HT-29 (cell line): ENCODE measurements around the gene AUH. TPM values are rescaled to one million over a fixed set of nuclear protein-coding genes. Genes with fewer than 3 reads are reported as not detected.

ENCODE experiments used
- DNase-seq: peaks from one replicate; pipeline ENCODE4 v3.0.0-alpha.2; 2015; ENCODE audit warnings: low spot score
- total RNA-seq: library from RNA; depleted of rRNA; stranded (reverse); fragments of >200 nt; shearing (Covaris generic); gene quantifications from 2 replicates; pipeline ENCODE4 v1.2.3, GENCODE V29; 2014; rRNA removed

The AUH gene
- total RNA-seq, 1 experiment from 2014 or later: 28.6 TPM

DNA sequence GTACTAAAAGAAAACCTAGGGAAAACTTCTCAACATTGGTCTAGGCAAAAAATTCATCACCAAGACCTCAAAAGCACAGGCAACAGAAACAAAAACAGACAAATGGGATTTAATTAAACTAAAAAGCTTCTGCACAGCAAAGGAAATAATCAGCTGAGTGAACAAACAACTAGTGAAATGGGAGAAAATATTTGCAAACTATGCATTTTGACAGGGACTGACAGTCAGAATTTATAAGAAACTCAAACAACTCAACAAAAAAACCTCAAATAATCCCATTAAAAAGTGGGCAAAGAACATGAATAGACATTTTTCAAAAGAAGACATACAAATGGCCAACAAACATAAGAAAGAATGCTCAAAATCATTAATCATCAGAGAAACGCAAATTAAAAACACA lies 189.4 kb downstream of the AUH start:
- no peak for DNase-seq

DNA sequence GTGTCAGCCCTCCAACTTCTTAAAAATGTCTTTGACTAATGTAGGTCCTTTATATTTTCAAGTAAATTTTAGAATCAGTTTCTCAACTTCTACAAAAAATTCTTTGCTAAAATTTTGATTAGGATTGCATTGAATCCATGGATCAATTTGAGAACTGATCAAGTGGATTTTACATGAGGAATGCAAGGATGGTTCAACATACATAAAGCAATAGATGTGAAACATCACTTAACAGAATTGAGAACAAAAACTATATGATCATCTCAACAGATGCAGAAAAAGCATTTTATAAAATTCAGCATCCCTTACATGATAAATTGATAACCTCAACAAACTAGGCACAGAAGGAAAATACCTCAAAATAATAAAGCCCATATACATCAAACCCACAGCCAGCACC lies 190.8 kb downstream of the AUH start:
- no peak for DNase-seq

DNA sequence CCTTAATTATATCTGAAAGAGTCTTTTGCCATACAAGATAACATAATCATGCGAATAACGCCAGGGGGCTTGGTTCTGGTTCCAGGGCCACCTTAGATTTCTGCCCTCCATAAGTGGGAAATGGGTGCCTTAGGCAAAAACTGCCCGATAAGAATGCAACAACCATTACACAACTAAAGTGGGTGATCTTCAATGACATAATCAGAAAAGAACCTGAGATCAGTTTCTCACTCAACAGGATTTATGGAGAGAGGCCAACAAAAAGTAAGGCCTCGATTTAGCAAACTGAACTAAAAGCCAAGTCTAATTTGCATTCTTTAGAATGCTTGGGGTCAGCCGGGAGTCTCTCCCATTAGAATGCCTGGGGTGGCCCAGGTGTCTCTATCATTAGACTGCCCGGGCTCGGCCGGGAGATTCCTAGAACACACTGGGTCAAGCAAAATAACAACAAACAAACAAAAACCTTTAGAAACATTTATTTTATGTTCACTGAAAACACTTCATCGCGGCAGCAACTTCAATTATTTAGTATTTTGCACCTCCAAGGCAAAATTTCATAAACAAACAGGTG lies 194.8 kb downstream of the AUH start:
- no peak for DNase-seq

DNA sequence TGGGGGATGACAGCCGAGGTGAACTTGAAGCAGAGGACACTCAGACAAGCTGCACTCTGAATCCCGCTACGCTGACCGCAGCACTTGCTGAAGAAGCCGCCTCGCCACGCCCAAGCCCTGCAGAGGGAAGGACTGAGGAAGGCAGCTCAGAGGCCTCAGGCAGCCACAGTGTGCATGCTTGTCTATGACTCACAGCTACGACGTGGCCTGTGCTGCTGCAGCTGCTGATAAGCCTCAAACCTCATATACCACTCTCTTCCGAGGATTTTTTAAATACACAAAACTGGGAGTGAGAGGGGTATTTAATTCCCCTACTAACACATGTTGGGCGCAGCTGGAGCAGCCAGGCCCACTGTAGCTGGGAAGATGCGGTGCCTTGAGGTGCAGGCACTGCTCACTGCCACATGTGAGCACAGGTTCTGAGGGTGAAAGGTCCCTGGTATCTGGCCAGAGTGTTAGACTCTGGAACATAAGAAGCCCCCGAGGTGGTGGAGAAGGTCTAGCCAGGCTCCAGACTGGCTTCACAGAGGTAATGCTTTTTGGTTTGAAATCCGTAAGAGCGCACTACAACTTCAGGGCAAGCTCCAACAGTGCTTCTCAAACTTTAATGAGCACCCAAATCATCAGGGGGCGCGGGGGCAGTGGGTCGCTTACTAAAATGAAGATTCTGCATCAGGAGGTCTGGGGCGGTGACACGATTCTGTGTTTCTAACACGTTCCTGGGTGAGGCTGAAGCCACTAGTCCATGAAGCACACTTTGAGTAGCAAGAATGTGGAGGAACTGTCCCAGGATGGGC lies 196.8 kb downstream of the AUH start:
- DNase-seq: peak; percentile 72

Other genes starting within 250 kb of the AUH start
- gene NFIL3, start 61.9 kb upstream of the AUH start, total RNA-seq: 1.2 and 1.4 TPM in 2 replicates